NCI-H510A (cell line): ENCODE data around the gene JOSD2.

Source experiments
- DNase-seq: peaks from one replicate; lab custom pipeline; 2025; lab: John Stamatoyannopoulos, UW

JOSD2 gene

DNA sequence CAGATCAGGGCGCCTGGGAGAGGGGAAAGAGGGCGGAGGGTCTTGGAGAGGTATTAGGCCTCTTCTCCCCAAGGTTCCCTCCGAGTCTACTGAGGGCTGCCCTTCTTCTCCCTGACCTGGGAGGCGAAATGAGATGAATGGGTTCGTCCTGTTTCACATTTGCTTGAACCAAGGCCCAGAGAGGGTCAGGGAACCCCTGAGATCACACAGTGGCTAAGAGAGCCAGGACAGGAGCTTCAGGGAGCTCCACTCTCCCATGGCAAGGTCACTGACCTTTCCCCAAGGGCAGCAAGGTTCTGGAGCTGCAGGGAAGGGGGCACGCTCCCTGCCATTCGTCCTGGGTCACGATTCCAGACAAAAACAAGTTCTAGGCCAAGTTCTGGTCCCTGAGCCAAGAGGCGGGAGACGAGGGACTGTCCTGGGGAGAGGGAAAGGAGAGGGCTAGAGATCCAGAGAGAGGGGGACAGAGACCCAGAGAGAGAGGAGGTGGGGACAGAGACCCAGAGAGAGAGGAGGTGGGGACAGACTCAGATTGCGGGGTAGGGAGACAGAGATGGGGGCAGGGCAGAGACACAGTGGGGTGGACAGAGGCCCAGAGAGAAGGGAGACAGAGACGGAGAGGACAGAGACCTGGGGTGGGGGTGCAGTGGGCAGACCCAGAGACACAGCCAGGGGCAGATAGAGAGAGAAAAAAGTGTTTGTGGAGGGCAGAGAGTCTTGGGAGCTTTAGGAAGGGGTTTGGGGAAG is 2.2 kb upstream of the JOSD2 start:
- no peak for DNase-seq

DNA sequence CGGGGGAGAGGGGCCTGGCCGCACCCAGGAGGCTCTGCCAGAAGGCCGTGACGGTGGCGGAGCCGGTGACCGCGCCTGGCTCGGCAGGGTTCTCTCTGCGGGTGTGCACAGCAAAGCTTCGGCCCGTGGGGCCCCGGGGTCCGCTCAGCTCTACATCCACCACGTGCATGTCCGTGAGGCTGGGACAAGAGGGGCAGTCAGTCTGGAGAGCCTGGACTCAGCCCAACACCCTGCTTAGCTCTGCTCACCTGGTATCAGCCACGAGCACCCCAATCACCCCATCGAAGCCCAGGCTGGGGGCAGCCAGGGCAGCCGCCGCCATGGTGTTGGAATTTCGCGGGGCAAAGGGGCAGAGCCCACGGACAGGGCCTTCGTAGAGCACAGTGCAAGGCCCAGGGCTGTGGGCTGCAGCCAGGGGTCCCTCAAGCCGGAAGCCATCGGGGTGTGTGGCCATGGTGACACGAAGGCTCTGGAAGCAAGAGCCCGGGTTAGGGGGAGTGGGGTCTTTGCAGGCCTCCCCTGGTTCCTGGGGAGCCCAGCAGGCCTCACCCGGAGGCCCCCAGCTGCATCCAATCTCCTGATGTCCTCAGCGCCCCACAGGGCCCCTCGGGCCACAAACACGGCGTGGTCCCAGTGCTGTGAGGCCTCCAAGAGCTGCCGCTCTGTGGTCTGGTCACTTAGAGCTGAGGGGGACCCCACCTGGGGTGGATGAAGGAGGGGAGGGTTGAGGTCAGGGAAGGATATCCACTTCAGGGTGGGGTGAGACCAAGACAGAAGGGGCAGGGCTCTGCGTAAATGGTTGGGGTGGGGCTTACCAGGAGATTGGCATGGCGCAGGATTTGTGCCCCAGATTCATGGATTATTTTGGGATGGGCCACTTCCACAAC is 1.4 kb upstream of the JOSD2 start:
- DNase-seq, result no peak

DNA sequence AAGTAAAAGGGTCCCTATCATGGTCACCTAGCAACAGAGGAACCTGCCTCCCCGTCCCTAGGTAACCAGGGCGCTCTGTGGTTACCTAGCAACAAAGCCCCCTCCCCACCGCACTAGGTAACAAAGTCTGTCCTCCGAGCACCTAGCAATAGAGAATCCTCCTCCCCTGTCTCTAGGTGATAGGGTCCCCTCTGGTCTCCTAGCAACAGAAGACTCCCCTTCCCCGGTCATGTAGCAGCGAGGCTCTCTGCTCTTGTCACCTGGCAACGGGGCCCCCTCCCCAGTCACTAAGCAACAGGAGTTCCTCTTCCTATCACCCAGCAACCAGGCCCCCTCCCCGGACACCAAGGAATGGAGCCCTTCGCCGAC is 307 bp downstream of the JOSD2 start:
- DNase-seq, result no peak

DNA sequence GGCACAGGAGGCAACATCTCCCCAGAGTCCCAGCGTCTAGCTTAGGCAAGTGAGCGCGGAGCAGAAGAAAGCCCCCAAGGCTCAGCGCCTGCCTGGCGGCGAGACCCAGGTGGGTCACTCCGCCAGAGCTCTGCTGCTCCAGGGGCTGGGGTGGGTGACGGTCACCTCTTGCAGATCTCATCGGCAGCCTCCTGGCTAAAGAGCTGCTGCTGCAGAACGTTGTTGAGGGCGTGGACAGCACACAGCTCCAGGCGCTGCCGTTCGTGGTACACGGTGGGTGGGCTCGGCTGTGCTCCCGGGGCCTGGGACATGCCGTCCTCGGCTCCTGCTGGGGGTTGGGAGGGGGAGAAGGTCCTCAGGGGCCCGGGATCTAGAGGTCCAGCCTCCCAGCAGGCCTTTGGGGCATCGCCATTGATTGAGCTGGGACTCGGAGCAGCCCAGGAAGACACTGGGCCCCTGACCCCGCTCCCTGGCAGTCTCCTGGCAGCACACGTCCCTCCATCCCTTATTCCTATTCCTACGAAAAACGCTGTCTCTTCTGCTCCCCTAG is 795 bp downstream of the JOSD2 start:
- no peak for DNase-seq

DNA sequence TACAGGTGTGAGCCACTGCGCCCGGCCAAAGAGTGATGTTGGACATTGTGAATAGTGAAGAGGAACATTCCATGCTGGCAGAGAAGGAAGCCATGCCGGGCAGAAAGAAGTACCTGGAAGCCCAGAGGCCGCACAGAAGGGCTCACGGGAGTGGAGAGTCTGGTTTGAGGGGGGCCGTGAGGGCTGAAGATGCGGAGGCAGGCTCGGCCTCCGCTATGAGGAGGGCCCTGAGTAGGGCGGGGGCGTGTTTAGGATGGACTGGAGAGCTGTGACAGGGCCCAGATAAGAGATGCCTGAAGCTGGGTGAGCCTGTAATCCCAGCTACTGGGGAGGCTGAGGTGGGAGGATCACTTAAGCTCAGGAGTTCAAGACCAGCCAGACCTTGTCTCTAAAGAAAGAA is 1.6 kb downstream of the JOSD2 start:
- DNase-seq, result no peak

DNA sequence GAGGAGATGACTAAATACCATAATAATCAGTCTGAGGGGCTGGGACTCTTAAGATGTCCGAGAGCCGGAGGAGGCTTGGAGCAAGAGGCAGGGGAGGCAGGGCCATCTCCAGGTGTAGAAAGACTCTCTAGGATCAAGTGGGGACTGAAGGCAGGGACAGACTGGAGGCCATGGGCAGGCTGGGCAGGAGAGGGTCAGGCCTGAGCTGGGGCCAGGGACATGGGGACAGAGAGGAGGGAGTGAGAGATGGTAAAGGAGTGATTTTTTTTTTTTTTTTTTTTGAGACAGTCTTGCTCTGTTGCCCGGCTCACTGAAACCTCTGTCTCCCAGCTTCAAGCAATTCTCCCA is 2.2 kb downstream of the JOSD2 start:
- DNase-seq, result no peak

DNA sequence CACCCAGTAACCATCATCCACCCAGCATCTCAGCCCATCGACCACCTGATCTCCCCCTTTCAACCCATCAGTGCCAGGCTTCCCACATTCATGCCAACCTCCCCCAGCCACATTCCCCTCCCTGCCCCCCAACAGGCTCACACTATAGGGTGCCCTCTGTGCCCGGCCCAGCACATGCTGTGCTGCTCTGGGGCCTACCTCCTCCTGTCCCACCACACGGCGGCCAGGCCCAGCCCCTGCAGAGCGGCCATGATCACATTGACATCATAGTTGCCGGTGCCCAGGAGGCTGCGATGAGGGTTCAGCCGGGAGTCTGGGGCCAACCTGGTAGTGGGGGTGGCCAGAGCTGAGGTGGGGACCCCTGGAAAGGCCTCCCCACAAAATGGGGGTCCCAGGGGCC is 3.6 kb downstream of the JOSD2 start:
- no peak for DNase-seq

DNA sequence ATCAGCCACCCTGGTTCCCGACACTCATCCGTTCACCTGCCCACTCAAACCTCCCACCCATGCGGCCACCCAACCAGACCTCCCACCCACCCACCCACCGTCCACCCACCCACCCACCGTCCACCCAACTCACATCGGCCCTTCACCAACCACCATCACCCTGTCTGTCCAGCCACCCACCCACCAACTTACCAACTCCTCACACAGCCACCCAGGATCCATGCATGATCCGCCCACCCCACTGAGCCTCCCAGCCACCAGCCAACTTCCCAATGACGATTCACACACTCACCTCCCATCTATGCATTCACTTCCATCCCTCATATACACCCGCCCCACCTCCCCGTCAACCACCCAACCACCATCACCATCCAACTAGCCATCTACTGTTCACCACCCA is 4.3 kb downstream of the JOSD2 start:
- no peak for DNase-seq

DNA sequence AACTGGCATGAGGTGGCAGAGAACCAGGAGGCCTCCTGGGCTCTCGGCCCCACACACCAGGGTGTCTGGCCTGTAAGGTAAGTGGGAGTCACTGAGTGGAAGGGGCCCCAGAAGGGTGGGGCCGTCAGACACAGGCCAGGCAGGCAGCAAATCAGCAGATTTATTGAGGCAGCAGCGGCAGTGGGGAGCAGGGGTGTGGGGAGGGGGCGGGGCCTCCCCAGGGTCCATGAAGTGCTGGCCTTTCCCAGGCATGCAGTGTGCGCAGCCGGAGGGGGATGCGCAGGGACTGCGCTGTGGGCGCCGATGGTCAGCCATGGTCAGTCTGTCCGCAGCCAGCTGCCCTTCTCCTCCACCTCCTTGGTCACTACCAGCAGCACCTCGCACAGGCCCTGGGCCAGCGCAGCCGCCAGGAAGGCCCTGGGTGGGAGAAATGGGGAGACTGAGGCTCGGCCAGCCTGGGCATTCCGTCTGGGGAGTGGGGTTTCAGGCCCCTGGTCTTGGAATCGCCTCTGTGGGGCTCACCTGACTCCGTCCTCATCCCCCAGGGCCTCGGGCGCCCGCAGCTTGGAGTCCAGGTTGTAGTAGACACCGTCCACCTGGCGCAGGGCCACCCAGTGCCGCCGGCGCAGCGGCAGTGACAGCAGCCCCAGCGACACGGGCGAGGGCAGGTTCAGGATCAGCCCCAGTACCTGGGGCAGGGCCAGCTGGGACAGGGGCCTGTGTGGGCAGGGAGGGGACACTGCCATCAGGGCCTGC is 5.0 kb downstream of the JOSD2 start:
- DNase-seq, result no peak

DNA sequence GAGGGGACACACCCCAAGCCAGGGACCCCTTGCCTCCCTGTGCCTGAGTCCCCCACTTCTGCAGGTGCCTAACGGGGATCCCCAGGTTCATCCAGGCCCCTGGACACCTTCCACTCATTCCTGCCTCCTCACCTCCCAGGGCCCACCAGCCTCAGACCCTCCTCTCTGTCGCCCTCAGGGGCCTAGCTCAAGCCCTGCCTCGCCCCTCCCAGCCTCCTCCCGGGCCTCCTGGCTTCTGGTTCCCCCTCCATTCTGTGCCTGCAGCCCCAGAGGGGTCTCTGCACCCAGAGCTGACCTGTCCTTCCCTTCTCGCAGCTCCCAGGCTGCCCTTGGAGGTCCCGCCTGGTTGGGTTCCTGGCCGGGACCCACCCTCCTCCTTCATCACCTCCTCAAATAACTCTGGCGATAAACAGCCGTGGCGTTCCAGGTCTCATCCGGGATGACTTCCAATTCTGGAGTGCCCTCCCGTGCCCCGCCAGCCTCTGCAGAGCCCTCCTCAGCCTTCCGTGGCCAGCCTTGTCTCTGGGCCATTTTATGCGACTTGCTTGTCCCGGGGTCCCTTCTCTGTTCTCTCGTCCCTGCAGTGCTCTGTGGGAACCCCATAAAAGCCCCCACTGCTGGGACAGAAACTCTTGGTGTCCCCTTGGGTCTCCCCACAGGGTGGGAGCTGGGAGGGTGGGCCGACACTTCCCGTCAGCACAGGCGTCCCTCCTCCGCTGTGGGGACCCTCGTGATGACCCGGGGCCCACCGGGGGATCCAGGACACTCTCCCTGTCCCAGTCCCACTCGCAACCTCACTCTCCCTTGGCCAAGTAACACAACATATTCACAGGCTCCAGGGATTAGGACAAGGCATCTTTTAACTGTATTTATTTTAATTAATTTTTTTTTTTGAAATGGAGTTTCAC is 9.2 kb downstream of the JOSD2 start:
- DNase-seq, result no peak

DNA sequence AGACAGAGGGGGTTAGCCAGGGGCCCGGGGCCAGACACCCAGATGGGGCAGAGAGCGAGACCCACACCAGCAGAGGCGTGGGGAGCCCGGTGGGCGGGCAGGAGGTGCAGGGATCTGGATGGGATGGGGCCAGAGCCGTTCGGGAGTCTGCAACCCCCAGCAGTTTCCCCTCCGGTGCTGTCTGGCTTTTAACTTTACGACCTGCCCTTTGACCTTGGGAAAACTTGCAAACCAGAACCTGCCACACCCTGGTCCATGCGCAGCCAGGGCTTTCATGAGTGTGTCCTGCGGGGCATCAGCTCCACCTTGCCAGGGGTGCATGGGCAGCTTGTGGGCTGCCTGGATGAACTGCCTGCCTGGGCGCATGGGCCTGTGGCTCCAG is 9.8 kb downstream of the JOSD2 start:
- DNase-seq, result no peak

DNA sequence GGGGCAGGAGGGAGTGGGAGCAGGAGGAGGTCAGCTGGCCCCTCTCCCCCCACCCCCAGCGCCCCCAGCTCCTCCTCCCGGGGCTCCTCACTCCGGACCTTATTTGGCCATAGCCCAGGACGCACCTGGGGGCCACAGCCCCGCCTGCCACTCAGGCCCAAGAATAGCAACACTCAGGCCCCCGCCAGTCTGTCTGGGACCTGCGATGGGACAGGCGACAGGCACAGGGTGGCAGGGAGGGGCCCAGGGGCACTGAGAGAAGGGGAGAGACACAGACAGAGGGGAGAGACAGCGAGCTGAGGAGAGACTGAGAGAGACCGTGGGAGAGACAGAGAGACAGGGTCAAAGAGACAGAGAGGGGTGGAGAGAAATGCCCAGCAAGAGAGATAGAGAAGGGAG is 10.2 kb downstream of the JOSD2 start:
- no peak for DNase-seq

DNA sequence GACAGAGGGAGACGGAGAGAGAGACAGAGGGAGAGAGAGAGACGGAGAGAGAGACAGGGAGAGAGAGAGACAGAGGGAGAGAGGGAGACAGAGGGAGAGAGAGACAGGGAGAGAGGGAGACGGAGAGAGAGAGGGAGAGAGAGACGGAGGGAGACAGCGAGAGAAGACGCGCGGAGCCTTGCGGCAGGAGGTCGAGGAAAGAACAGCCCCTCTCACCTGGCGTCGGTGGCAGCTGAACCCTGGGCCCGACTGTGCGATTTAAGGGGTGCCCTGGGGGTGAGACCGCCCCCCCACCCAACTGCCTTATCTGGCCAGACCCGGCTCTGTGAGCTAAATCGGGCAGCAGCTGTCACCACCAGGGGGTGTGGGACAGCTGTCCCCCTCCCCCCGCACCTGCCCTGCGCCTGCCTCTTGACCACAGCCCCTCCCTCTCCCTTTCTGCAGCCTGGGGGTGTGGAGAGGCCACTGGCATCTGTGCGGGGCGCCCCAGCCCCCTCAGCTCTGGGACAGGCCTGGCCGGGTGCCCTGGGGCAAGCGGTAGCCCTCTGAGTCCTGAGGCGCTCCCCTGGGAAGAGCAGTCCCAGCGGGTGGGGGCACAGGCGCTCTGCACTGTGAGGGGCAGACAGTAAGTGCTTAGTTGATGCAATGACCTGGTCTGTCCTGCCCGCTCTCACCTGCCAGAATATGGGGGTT is 10.8 kb downstream of the JOSD2 start:
- DNase-seq, result no peak

DNA sequence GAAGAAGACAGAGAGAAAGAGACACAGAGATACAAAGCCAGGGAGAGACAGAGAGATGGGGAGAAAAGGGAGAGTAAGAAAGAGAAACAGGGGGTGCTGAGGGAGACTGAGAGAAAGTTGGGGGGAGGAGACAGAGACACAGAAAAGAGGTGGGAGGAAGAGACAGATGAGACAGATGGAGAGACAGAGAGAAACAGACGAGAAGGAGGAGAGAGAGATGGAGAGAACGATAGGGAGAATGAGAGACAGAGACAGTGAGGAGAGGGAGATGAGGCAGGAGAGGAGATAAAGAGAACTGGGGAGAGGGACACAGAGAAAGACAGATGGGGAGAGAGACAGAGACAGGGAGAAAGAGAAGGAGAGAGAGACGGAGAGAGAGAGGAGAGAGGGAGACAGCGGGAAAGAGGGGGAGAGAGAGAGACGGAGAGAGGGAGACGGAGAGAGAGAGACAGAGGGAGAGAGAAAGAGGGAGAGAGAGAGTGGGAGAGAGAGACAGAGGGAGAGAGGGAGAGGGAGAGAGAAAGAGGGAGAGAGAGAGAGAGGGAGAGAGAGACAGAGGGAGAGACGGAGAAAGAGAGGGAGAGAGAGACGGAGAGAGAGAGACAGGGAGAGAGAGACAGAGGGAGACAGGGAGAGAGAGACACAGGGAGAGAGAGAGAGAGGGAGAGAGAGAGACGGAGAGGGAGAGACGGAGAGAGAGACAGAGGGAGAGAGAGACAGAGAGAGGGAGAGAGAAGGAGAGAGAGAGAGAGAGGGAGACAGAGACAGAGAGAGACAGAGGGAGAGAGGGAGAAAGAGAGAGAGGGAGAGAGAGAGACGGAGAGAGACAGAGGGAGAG is 12.6 kb downstream of the JOSD2 start:
- DNase-seq, result no peak

DNA sequence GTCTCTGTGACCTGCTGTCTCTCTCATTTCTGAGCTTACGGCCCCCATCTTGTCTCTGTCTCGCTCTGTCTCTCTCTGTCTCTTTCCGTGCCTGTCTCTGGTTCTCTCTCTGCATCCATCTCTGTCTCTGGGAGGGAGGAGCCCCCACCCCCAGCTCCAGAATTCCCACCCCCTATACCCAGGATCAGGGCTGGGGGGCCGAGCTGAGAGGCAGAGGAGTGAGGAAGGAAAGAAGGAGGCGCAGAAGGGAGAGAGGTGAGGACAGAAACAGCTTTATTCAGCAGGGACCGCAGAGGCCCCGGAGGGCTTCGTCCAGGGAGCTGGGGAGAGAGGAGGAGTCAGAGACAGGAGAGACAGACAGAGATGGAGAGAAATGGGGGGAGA is 14.0 kb downstream of the JOSD2 start:
- no peak for DNase-seq

DNA sequence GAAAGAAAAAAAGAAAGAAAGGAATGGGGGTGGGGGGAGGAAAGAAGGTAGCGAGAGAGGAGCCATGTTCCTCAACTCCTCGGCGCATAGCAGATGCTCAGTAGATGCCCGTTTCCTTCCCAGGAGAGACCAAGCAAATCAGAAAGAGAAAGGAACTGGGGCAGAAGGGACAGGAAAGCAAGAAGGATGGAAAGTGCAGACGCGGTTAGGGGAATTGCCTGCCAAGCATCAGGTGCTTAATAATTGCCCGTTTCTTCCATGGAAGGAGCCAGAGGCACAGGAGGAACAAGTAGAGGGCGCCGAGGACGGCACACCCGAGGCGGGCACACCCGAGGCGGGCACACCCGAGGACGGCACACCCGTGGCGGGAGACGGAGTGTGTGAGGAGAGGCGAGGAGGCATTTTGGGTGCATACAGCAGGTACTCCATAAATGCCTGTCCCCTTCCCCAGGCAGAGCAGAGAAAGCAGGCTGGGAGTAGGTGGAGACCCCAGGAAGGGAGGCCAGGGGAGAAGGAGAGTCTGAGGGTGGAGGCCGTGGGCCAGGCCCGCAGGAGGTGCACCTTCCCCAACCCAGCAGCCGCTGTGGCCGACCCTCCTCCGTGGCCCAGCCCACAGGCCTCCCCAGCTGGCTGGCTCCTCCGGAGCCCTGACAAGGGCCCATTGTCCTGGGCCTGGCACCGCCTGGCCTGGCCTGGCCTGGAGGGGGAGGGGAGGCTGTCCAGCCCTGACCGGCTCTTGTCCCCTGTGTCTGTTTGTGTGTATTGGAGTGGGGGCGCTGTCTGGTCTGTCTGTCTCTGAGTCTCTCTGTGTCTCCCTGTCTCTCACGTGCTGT is 14.6 kb downstream of the JOSD2 start:
- no peak for DNase-seq

DNA sequence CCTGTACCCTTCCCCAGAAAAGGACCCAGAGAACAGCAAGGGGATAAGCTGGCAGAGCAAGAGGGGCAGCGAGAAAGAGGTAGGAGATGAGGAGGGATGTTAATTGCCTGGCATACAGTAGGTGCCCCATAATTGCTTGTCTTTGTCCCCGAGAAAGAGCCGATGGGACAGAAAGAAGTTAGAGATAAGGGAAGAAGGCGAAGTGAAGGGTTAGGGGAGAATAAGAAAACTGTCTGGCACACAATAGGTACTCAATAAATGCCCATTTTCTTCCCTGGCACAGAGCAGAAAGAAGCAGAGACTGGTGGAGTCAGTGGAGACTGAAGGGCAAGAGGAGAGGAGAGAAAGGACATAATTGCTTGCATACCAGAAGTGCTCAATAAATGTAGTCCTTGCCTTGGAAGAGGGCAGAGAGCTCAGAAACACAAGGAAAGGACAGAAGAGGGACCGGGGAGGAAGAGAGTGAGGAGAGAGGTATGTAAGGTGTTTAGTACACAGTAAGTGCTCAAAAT is 15.9 kb downstream of the JOSD2 start:
- DNase-seq, result no peak

DNA sequence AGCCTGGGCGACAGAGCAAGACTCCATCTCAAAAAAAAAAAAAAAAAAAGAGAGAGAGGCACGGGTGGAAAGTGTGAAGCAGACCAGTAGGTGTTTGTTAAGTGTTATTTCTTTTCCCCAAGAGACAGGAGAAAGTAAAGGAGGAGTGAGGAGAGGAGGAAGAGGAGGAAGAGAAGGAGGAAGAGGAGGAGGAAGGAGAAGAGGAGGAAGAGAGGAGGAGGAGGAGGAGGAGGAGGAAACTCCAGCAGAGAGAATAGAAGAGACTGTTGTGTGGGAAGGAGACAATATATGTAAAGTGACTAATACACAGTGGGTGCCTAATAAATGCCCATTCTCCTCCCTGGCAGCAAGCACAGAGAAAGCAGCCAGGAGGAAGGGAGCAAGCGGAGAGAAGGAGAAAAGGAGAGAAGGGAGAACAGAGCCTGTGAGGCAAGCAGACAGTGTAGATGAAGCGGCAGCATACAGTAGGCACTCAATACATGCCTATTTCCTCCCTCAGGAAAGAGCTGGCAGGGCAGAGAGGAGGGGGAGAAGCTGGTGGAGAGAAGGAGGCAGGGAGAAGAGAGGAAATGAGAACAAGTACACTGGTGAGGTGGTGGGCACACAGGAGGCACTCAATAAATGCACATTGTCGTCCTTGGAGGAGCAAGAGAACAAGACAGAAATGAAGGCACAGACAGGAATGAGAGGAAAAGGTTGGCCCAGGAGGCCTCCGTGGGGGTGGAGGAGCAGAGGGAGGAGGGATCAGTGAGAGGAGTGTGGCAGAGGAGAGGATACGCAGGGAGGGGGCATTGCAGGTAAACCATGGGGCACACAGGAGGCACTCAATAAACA is 16.6 kb downstream of the JOSD2 start:
- no peak for DNase-seq
